Amniotic stem cell (primary cell): ENCODE measurements around the gene EMC9.
A peak's percentile ranks its signal among the peaks of the same experiment; 100 is the strongest.
"Not testable (repeated sequence)": the region's sequence is repeated elsewhere in the genome, so short reads cannot be mapped to it uniquely, and the experiment has no call there.

Experiments
- DNase-seq: peaks from one replicate; lab custom pipeline; 2025; lab: John Stamatoyannopoulos, UW

Gene EMC9

GRCh38 chr14:24108336-24108874 is 33.0 kb downstream of the EMC9 start:
- DNase-seq: no peak

- no peak for DNase-seq
Measured at GRCh38 chr14:24106672-24107271, 34.6 kb downstream of the EMC9 start.

- DNase-seq: not testable (repeated sequence)
Measured at GRCh38 chr14:24105609-24106239, 35.7 kb downstream of the EMC9 start.

GRCh38 chr14:24103451-24103850 is 37.9 kb downstream of the EMC9 start:
- DNase-seq: no peak

- DNase-seq: no peak
Measured at GRCh38 chr14:24102357-24103048, 38.9 kb downstream of the EMC9 start.

- no peak for DNase-seq
Measured at GRCh38 chr14:24100982-24101494, 40.4 kb downstream of the EMC9 start.

- DNase-seq: no peak
Measured at GRCh38 chr14:24100197-24100981, 41.0 kb downstream of the EMC9 start.

GRCh38 chr14:24098927-24099813 is 42.2 kb downstream of the EMC9 start:
- no peak for DNase-seq

- DNase-seq: no peak
Measured at GRCh38 chr14:24098229-24098926, 43.0 kb downstream of the EMC9 start.

- no peak for DNase-seq
Measured at GRCh38 chr14:24096545-24097181, 44.7 kb downstream of the EMC9 start.

- no peak for DNase-seq
Measured at GRCh38 chr14:24095271-24096068, 45.9 kb downstream of the EMC9 start.

GRCh38 chr14:24094841-24095270 is 46.5 kb downstream of the EMC9 start:
- no peak for DNase-seq

GRCh38 chr14:24093901-24094840 is 47.2 kb downstream of the EMC9 start, which contains the start of gene PCK2:
Gene PCK2 (plus strand): TSS chr14:24094311. CDS start chr14:24094406, 95 bp downstream.
- peak; percentile 82 for DNase-seq

GRCh38 chr14:24093207-24093900 is 48.0 kb downstream of the EMC9 start:
- no peak for DNase-seq

GRCh38 chr14:24092505-24093206 is 48.7 kb downstream of the EMC9 start:
- no peak for DNase-seq

- DNase-seq: no peak
Measured at GRCh38 chr14:24092110-24092504, 49.3 kb downstream of the EMC9 start.
